ENCODE results near the gene STAT5B. TPM values are rescaled to one million over a fixed set of nuclear protein-coding genes. Genes with fewer than 3 reads are reported as not detected.
A peak's percentile ranks its signal among the peaks of the same experiment; 100 is the strongest.

STAT5B gene
- total and polyA plus RNA-seq, 9 of the 15 experiments (the other 6 are each of a cell fraction or from before 2014, with no cell fraction given) = 20.8 to 176 (median 92.4) TPM

- TF ChIP-seq, protein P1, sequence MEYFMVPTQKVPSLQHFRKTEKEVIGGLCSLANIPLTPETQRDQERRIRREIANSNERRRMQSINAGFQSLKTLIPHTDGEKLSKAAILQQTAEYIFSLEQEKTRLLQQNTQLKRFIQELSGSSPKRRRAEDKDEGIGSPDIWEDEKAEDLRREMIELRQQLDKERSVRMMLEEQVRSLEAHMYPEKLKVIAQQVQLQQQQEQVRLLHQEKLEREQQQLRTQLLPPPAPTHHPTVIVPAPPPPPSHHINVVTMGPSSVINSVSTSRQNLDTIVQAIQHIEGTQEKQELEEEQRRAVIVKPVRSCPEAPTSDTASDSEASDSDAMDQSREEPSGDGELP (CRISPR knock-in tag; IDR thresholded peaks at IDR 0.05; ENCODE audit: borderline replicate concordance) = peak; percentile 39; the same call in 1 of the 2 replicates
- TF ChIP-seq, protein P2, sequence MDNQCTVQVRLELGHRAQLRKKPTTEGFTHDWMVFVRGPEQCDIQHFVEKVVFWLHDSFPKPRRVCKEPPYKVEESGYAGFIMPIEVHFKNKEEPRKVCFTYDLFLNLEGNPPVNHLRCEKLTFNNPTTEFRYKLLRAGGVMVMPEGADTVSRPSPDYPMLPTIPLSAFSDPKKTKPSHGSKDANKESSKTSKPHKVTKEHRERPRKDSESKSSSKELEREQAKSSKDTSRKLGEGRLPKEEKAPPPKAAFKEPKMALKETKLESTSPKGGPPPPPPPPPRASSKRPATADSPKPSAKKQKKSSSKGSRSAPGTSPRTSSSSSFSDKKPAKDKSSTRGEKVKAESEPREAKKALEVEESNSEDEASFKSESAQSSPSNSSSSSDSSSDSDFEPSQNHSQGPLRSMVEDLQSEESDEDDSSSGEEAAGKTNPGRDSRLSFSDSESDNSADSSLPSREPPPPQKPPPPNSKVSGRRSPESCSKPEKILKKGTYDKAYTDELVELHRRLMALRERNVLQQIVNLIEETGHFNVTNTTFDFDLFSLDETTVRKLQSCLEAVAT (IDR thresholded peaks at IDR 0.05) = 0 out of 4 replicates have a peak, but pooled peaks of 1 of the 2 experiments have one; percentile 32
- TF ChIP-seq RREB1 (CRISPR knock-in tag; IDR thresholded peaks at IDR 0.05) = peak; percentile 74; the same call in 1 of the 2 replicates
- 0 out of 2 replicates have a peak, but pooled peaks have one; percentile 30 for TF ChIP-seq HDAC2 (IDR thresholded peaks at IDR 0.05)
- peak in 1 of 2 experiments; percentile 34; a peak in 1 of 4 replicates for TF ChIP-seq SRF (CRISPR knock-in tag; IDR thresholded peaks at IDR 0.05)
- TF ChIP-seq NFATC3 (IDR thresholded peaks at IDR 0.05) = 0 out of 2 replicates have a peak, but pooled peaks have one; percentile 54
- peak; percentile 55 for TF ChIP-seq JUND (IDR thresholded peaks at IDR 0.05; ENCODE audit: borderline replicate concordance, low read depth, low read length)
- peak; percentile 68; the same call in 1 of the 3 replicates for TF ChIP-seq JUND (tag; IDR thresholded peaks at IDR 0.05; ENCODE audit: borderline replicate concordance, low read depth, low read length)
- TF ChIP-seq ATF6 (CRISPR knock-in tag; IDR thresholded peaks at IDR 0.05) = 0 out of 2 replicates have a peak, but pooled peaks have one; percentile 11
- TF ChIP-seq SNAPC5 (CRISPR knock-in tag; IDR thresholded peaks at IDR 0.05) = no peak
- no peak for TF ChIP-seq ZFP36 (IDR thresholded peaks at IDR 0.05; ENCODE audit: low read depth, low read length, partially characterized antibody)
- TF ChIP-seq PATZ1 (CRISPR knock-in tag; IDR thresholded peaks at IDR 0.05; ENCODE audit: borderline replicate concordance) = no peak
- TF ChIP-seq GATA2 (CRISPR knock-in tag; IDR thresholded peaks at IDR 0.05) = peak; percentile 42; the same call in 1 of the 2 replicates
These were observed 39.4 kb upstream of the STAT5B start (continued) for GRCh38 chr17:42315402-42316156.

Data from K562 (cell line).